Lower leg skin (tissue), 3 donors: ENCODE data around the gene NKAIN2.
"Not testable (repeated sequence)": the region's sequence is repeated elsewhere in the genome, so short reads cannot be mapped to it uniquely, and the experiment has no call there.

Experiments used
- POLR2A ChIP-seq, 2 donors: fragments of 450-650 bp; IDR thresholded peaks; one replicate each; pipeline ENCODE4 v1.6.1; 2016 to 2017; ENCODE audit warnings: antibody characterized with exemption in 2 of 2, mild to moderate bottlenecking in 1 of 2, moderate library complexity in 1 of 2
- TF ChIP-seq, protein P1 (sequence below), 3 donors: fragments of 450-650 bp; IDR thresholded peaks; one replicate each; pipeline ENCODE4 v1.5.1; 2016; ENCODE audit warnings: antibody characterized with exemption in 3 of 3, mild to moderate bottlenecking in 3 of 3, moderate library complexity in 2 of 3

DNA sequence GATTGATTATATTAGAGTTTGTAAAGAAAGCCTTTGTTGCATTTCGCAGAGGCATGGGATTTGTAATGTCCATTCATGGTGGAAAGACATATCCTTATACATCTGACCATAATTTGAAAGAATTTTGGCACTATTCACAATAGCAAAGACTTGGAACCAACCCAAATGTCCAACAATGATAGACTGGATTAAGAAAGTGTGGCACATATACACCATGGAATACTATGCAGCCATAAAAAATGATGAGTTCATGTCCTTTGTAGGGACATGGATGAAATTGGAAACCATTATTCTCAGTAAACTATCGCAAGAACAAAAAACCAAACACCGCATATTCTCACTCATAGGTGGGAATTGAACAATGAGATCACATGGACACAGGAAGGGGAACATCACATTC is 119.7 kb downstream of the NKAIN2 start:
- TF ChIP-seq, protein P1, sequence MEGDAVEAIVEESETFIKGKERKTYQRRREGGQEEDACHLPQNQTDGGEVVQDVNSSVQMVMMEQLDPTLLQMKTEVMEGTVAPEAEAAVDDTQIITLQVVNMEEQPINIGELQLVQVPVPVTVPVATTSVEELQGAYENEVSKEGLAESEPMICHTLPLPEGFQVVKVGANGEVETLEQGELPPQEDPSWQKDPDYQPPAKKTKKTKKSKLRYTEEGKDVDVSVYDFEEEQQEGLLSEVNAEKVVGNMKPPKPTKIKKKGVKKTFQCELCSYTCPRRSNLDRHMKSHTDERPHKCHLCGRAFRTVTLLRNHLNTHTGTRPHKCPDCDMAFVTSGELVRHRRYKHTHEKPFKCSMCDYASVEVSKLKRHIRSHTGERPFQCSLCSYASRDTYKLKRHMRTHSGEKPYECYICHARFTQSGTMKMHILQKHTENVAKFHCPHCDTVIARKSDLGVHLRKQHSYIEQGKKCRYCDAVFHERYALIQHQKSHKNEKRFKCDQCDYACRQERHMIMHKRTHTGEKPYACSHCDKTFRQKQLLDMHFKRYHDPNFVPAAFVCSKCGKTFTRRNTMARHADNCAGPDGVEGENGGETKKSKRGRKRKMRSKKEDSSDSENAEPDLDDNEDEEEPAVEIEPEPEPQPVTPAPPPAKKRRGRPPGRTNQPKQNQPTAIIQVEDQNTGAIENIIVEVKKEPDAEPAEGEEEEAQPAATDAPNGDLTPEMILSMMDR (IDR thresholded peaks at IDR 0.05): not testable (repeated sequence)
- not testable (repeated sequence) for TF ChIP-seq POLR2A (IDR thresholded peaks at IDR 0.05)
